Body of pancreas (tissue), 4 donors: ENCODE results near the gene DTHD1.

Experiments
- POLR2A ChIP-seq, 3 donors: fragments of 450-650 bp; IDR thresholded peaks; one replicate each; pipeline ENCODE4 v1.6.1; 2016; ENCODE audit warnings: antibody characterized with exemption in 3 of 3, mild to moderate bottlenecking in 2 of 3
- TF ChIP-seq, protein P1 (sequence below), 7 experiments: fragments of 450-650 bp in 4 of 7; fragments of 200-600 bp in 3 of 7; sonication (generic) in 3 of 7; IDR thresholded peaks; one replicate each; pipeline ENCODE4 v1.5.1; 2016 to 2019; ENCODE audit warnings: antibody characterized with exemption in 7 of 7

DNA sequence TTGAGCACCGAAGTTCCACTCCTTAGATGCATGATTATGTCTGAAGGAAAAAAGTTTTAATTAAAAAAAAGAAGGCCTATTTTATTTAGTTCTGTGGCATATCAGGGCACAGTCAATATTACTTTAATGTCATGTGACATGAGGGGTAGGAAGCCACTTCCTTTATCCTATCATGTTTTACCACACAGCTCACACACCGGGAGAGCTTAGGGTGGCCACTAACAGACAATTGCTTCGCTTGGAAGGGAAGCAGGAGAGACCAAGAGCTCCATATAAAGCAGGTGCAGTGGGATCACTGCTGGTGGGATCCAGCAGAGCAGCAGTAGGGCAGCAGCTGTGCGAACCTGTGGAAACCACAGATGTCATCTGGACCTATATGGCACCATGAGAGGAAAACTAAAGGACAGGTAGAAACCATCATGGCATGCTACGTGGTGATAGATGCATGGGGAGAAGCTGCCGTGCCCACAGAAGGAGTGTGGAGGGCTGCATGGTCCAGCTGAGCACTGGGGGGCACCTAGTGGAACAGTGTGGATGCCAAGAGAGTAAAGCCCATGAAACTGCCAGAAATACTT lies 52.0 kb downstream of the DTHD1 start:
- TF ChIP-seq, protein P1, sequence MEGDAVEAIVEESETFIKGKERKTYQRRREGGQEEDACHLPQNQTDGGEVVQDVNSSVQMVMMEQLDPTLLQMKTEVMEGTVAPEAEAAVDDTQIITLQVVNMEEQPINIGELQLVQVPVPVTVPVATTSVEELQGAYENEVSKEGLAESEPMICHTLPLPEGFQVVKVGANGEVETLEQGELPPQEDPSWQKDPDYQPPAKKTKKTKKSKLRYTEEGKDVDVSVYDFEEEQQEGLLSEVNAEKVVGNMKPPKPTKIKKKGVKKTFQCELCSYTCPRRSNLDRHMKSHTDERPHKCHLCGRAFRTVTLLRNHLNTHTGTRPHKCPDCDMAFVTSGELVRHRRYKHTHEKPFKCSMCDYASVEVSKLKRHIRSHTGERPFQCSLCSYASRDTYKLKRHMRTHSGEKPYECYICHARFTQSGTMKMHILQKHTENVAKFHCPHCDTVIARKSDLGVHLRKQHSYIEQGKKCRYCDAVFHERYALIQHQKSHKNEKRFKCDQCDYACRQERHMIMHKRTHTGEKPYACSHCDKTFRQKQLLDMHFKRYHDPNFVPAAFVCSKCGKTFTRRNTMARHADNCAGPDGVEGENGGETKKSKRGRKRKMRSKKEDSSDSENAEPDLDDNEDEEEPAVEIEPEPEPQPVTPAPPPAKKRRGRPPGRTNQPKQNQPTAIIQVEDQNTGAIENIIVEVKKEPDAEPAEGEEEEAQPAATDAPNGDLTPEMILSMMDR (IDR thresholded peaks at IDR 0.05), result no peak
- TF ChIP-seq POLR2A (IDR thresholded peaks at IDR 0.05), result no peak
